ENCODE data around the gene TUBB1.

TUBB1 gene

GRCh38 chr20:59015812-59016711 is 3.2 kb upstream of the TUBB1 start:
- no peaks in the 10 kb centered on the region for H3K27me3 ChIP-seq (ENCODE audit: control insufficient read depth in 1 of 2, insufficient read depth in 2 of 2, low read length in 2 of 2)
- no peaks in the 10 kb centered on the region for H3K9me3 ChIP-seq (ENCODE audit: low read length)
- no peak overlapping the region for H3K4me3 ChIP-seq (ENCODE audit: low read depth in 1 of 2, low read length in 2 of 2)
- H3K27ac ChIP-seq (ENCODE audit: low read depth, low read length) = no peak overlapping the region
- H3K9ac ChIP-seq (ENCODE audit: low read length) = no peak overlapping the region
- H3K4me1 ChIP-seq (ENCODE audit: insufficient read depth, low read length) = no peaks in the 10 kb centered on the region
- H3K36me3 ChIP-seq (ENCODE audit: insufficient read depth, low read length) = no peaks in the 10 kb centered on the region

- H3K27me3 ChIP-seq (ENCODE audit: control insufficient read depth in 1 of 2, insufficient read depth in 2 of 2, low read length in 2 of 2) = no peaks in the 10 kb centered on the region
- no peak overlapping the region for H3K9ac ChIP-seq (ENCODE audit: low read length)
- no peak overlapping the region for H3K27ac ChIP-seq (ENCODE audit: low read depth, low read length)
- no peaks in the 10 kb centered on the region for H3K4me1 ChIP-seq (ENCODE audit: insufficient read depth, low read length)
- no peaks in the 10 kb centered on the region for H3K36me3 ChIP-seq (ENCODE audit: insufficient read depth, low read length)
- H3K4me3 ChIP-seq (ENCODE audit: low read depth in 1 of 2, low read length in 2 of 2) = no peak overlapping the region
- H3K9me3 ChIP-seq (ENCODE audit: low read length) = no peaks in the 10 kb centered on the region
These were observed 2.3 kb upstream of the TUBB1 start for GRCh38 chr20:59016795-59017492.

DNA sequence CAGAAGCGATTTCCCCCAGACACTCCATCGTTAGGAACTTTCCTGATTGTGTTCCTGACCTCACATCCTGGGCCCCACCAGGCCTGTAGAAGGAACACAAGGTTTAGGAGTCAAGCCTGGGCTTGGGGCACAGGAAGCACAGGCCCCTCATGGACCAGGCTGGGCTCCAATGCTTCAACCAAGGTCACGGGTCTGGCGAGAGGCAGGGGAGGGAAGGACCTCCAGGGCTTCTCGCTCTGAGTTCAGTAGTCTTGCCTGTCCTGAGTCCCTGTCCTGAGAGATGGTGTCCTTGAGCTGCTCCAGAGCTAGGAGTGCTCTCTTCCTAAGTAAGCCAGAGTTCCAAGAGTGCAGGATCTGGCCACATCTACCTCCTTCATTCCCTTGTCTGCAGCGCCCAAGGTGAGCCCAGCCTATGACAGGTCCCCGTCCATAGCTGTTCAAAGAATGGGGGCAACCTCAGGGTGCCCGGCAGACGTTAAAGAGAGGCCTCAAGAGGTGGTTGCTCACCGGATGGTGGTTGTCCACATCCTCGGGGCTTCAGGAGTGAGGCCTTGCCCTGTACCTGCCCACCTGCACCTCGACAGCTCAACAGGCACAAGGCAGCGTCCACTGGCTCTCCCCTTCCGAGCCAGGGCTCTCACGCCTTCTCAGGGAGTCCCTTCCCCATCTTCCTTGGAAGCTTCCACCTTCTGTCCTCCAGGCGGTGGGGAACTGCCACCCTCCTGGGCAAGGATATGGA is 1.6 kb upstream of the TUBB1 start:
- Histone ChIP-seq H3K4me3 (ENCODE audit: low read depth in 1 of 2, low read length in 2 of 2) (no peak overlapping the region), H3K27ac (ENCODE audit: low read depth, low read length) (no peak overlapping the region), H3K9me3 (ENCODE audit: low read length) (no peaks in the 10 kb centered on the region), H3K4me1 (ENCODE audit: insufficient read depth, low read length) (no peaks in the 10 kb centered on the region), H3K27me3 (ENCODE audit: control insufficient read depth in 1 of 2, insufficient read depth in 2 of 2, low read length in 2 of 2) (no peaks in the 10 kb centered on the region), H3K9ac (ENCODE audit: low read length) (no peak overlapping the region), H3K36me3 (ENCODE audit: insufficient read depth, low read length) (no peaks in the 10 kb centered on the region)

DNA sequence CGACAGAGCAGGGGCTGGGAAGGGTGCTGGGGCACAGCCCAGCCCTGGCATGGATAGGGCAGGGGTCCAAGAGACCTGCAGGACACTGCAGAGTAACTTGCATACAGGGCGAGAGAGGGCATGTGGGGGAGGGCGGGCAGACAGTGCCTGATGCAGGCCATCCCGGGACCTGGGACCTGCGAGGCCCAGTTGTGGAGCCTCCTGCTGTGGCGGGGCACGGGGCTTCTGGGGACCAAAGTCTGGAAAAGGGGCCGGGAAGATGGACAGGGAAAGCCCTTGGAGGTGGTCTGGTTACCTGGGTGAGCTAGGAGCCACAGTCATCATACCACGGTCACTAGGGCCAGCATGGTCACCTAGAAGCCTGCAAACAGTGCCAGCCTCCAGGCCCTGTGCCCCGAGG is 412 bp upstream of the TUBB1 start:
- Histone ChIP-seq H3K4me1 (ENCODE audit: insufficient read depth, low read length) (no peaks in the 10 kb centered on the region), H3K9me3 (ENCODE audit: low read length) (no peaks in the 10 kb centered on the region), H3K27ac (ENCODE audit: low read depth, low read length) (no peak overlapping the region), H3K9ac (ENCODE audit: low read length) (no peak overlapping the region), H3K36me3 (ENCODE audit: insufficient read depth, low read length) (peaks cover 6% of the 10 kb centered on the region), H3K4me3 (ENCODE audit: low read depth in 1 of 2, low read length in 2 of 2) (no peak overlapping the region), H3K27me3 (ENCODE audit: control insufficient read depth in 1 of 2, insufficient read depth in 2 of 2, low read length in 2 of 2) (no peaks in the 10 kb centered on the region)

GRCh38 chr20:59020938-59021551 is 1.8 kb downstream of the TUBB1 start:
- Histone ChIP-seq H3K36me3 (ENCODE audit: insufficient read depth, low read length) (peaks cover 18% of the 10 kb centered on the region), H3K9ac (ENCODE audit: low read length) (no peak overlapping the region), H3K4me1 (ENCODE audit: insufficient read depth, low read length) (no peaks in the 10 kb centered on the region), H3K27ac (ENCODE audit: low read depth, low read length) (no peak overlapping the region), H3K9me3 (ENCODE audit: low read length) (no peaks in the 10 kb centered on the region), H3K4me3 (ENCODE audit: low read depth in 1 of 2, low read length in 2 of 2) (no peak overlapping the region), H3K27me3 (ENCODE audit: control insufficient read depth in 1 of 2, insufficient read depth in 2 of 2, low read length in 2 of 2) (no peaks in the 10 kb centered on the region)

- H3K36me3 ChIP-seq (ENCODE audit: insufficient read depth, low read length) = peaks cover 26% of the 10 kb centered on the region
- no peak overlapping the region for H3K27ac ChIP-seq (ENCODE audit: low read depth, low read length)
- H3K9ac ChIP-seq (ENCODE audit: low read length) = no peak overlapping the region
- H3K4me3 ChIP-seq (ENCODE audit: low read depth in 1 of 2, low read length in 2 of 2) = no peak overlapping the region
- H3K4me1 ChIP-seq (ENCODE audit: insufficient read depth, low read length) = peaks cover 11% of the 10 kb centered on the region
- H3K9me3 ChIP-seq (ENCODE audit: low read length) = no peaks in the 10 kb centered on the region
- no peaks in the 10 kb centered on the region for H3K27me3 ChIP-seq (ENCODE audit: control insufficient read depth in 1 of 2, insufficient read depth in 2 of 2, low read length in 2 of 2)
These were observed 3.5 kb downstream of the TUBB1 start for GRCh38 chr20:59022754-59023153.

- H3K9me3 ChIP-seq (ENCODE audit: low read length) = no peaks in the 10 kb centered on the region
- no peak overlapping the region for H3K4me3 ChIP-seq (ENCODE audit: low read depth in 1 of 2, low read length in 2 of 2)
- no peak overlapping the region for H3K27ac ChIP-seq (ENCODE audit: low read depth, low read length)
- peaks cover 19% of the 10 kb centered on the region for H3K4me1 ChIP-seq (ENCODE audit: insufficient read depth, low read length)
- H3K27me3 ChIP-seq (ENCODE audit: control insufficient read depth in 1 of 2, insufficient read depth in 2 of 2, low read length in 2 of 2) = no peaks in the 10 kb centered on the region
- H3K9ac ChIP-seq (ENCODE audit: low read length) = no peak overlapping the region
- peaks cover 33% of the 10 kb centered on the region for H3K36me3 ChIP-seq (ENCODE audit: insufficient read depth, low read length)
These were observed 4.4 kb downstream of the TUBB1 start for GRCh38 chr20:59023616-59024015.

GRCh38 chr20:59024111-59024530 is 4.9 kb downstream of the TUBB1 start:
- H3K9me3 ChIP-seq (ENCODE audit: low read length) = no peaks in the 10 kb centered on the region
- H3K9ac ChIP-seq (ENCODE audit: low read length) = no peak overlapping the region
- H3K4me1 ChIP-seq (ENCODE audit: insufficient read depth, low read length) = peaks cover 24% of the 10 kb centered on the region
- H3K36me3 ChIP-seq (ENCODE audit: insufficient read depth, low read length) = peaks cover 38% of the 10 kb centered on the region
- no peak overlapping the region for H3K27ac ChIP-seq (ENCODE audit: low read depth, low read length)
- H3K4me3 ChIP-seq (ENCODE audit: low read depth in 1 of 2, low read length in 2 of 2) = no peak overlapping the region
- no peaks in the 10 kb centered on the region for H3K27me3 ChIP-seq (ENCODE audit: control insufficient read depth in 1 of 2, insufficient read depth in 2 of 2, low read length in 2 of 2)

DNA sequence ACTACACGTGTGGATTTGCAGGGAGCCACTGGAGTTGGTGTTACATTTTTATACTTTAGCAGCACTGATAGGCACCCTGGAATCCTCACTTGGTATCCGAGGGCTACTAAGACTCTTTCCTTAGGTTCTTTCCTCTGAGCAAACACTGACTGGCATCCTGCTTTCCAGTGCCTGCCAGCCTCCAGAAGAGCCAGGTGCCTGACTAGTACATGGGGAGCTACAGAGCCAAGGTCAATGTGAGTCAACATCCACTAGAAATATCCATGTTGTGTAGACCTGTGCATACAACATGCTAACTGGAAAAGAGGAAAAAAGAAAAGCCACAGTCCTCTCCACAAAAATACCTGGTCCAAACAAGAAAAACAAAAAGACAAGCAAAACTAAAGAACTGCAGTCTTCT is 5.9 kb downstream of the TUBB1 start:
- Histone ChIP-seq H3K27ac (ENCODE audit: low read depth, low read length) (no peak overlapping the region), H3K4me3 (ENCODE audit: low read depth in 1 of 2, low read length in 2 of 2) (no peak overlapping the region), H3K36me3 (ENCODE audit: insufficient read depth, low read length) (peaks cover 46% of the 10 kb centered on the region), H3K9ac (ENCODE audit: low read length) (no peak overlapping the region), H3K9me3 (ENCODE audit: low read length) (no peaks in the 10 kb centered on the region), H3K27me3 (ENCODE audit: control insufficient read depth in 1 of 2, insufficient read depth in 2 of 2, low read length in 2 of 2) (no peaks in the 10 kb centered on the region), H3K4me1 (ENCODE audit: insufficient read depth, low read length) (peaks cover 34% of the 10 kb centered on the region)

DNA sequence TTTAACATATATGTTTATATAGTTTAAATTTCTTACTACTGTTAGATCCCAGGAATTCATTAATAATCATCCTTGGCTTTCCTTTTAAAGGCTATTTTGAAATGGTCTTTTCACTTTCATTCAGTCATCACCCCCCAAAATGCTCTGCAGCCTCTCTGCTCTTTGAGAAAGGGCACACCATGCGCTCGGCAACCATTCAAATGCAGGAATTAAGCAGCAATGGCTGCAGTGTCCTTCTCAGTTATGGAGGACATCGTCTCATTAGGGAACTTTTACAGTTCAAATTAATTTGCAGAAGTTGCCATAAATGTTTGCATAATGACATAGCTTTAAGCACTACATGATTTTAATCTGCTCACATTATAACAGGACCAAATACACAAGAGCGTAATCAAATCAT is 6.3 kb downstream of the TUBB1 start:
- H3K36me3 ChIP-seq (ENCODE audit: insufficient read depth, low read length) = peaks cover 49% of the 10 kb centered on the region
- H3K4me3 ChIP-seq (ENCODE audit: low read depth in 1 of 2, low read length in 2 of 2) = no peak overlapping the region
- no peaks in the 10 kb centered on the region for H3K27me3 ChIP-seq (ENCODE audit: control insufficient read depth in 1 of 2, insufficient read depth in 2 of 2, low read length in 2 of 2)
- H3K9me3 ChIP-seq (ENCODE audit: low read length) = no peaks in the 10 kb centered on the region
- H3K27ac ChIP-seq (ENCODE audit: low read depth, low read length) = no peak overlapping the region
- H3K9ac ChIP-seq (ENCODE audit: low read length) = no peak overlapping the region
- H3K4me1 ChIP-seq (ENCODE audit: insufficient read depth, low read length) = peaks cover 38% of the 10 kb centered on the region
